ENCODE data around the gene HIVEP2. TPM values are rescaled to one million over a fixed set of nuclear protein-coding genes. Genes with fewer than 3 reads are reported as not detected.

HIVEP2 gene
- total RNA-seq, 2 experiments from 2014 or later: 45.8 to 49.7 TPM

- ATAC-seq (ENCODE audit: low read depth) (peak; percentile 13), DNase-seq (no peak)
- H3K9me3 Mint-ChIP-seq: no peaks in the 10 kb centered on the region
- peak overlapping the region; percentile 95 for H3K27ac Mint-ChIP-seq
- H3K27me3 Mint-ChIP-seq: no peaks in the 10 kb centered on the region
- H3K4me1 Mint-ChIP-seq: peaks cover 67% of the 10 kb centered on the region
- POLR2A ChIA-PET: interaction anchor here (0.6 to 6.0 kb wide), 7 partner anchors 13 to 89 kb away, joined by 3 to 49 read pairs (median 9); no protein-coding TSS in a partner anchor
- H3K4me3 Mint-ChIP-seq: peak overlapping the region; percentile 82
- peaks cover 5% of the 10 kb centered on the region for H3K36me3 Mint-ChIP-seq
Observed at GRCh38 chr6:142857233-142857761, 87.7 kb downstream of the HIVEP2 start.

GRCh38 chr6:142856624-142857232, 88.2 kb downstream of the HIVEP2 start:
- Mint-ChIP-seq H3K36me3 (peaks cover 5% of the 10 kb centered on the region), H3K27ac (peak overlapping the region; percentile 95)
- peak; percentile 57 for ATAC-seq (ENCODE audit: low read depth)

GRCh38 chr6:142855893-142856623, 88.9 kb downstream of the HIVEP2 start:
- H3K27ac Mint-ChIP-seq: peak overlapping the region; percentile 95
- H3K36me3 Mint-ChIP-seq: peaks cover 5% of the 10 kb centered on the region
- DNase-seq: no peak
- H3K9me3 Mint-ChIP-seq: no peaks in the 10 kb centered on the region
- ATAC-seq (ENCODE audit: low read depth): peak; percentile 21
- peaks cover 75% of the 10 kb centered on the region for H3K4me1 Mint-ChIP-seq
- H3K27me3 Mint-ChIP-seq: no peaks in the 10 kb centered on the region
- peak overlapping the region; percentile 82 for H3K4me3 Mint-ChIP-seq
- POLR2A ChIA-PET: interaction anchor here (0.8 to 6.0 kb wide), 7 partner anchors 12 to 70 kb away, joined by 3 to 49 read pairs (median 5); no protein-coding TSS in a partner anchor

More at GRCh38 chr6:142856624-142857232, 88.2 kb downstream of the HIVEP2 start:
- H3K4me3 Mint-ChIP-seq: peak overlapping the region; percentile 82
- H3K4me1 Mint-ChIP-seq: peaks cover 71% of the 10 kb centered on the region
- peak; percentile 55 for DNase-seq
- H3K9me3 Mint-ChIP-seq: no peaks in the 10 kb centered on the region
- POLR2A ChIA-PET: interaction anchor here (0.6 to 6.0 kb wide), 7 partner anchors 12 to 90 kb away, joined by 3 to 49 read pairs (median 6); no protein-coding TSS in a partner anchor
- H3K27me3 Mint-ChIP-seq: no peaks in the 10 kb centered on the region

- peak overlapping the region; percentile 95 for H3K27ac Mint-ChIP-seq
- peak overlapping the region; percentile 82 for H3K4me3 Mint-ChIP-seq
- ATAC-seq (ENCODE audit: low read depth) (no peak), DNase-seq (no peak)
- no peaks in the 10 kb centered on the region for H3K9me3 Mint-ChIP-seq
- H3K4me1 Mint-ChIP-seq: peaks cover 81% of the 10 kb centered on the region
- H3K27me3 Mint-ChIP-seq: no peaks in the 10 kb centered on the region
- POLR2A ChIA-PET: interaction anchor here (0.8 to 6.0 kb wide), 6 partner anchors 10 to 91 kb away, joined by 4 to 49 read pairs (median 4); partner anchors contain the start of gene HIVEP2
- peaks cover 5% of the 10 kb centered on the region for H3K36me3 Mint-ChIP-seq
Observed at GRCh38 chr6:142854589-142855488, 90.1 kb downstream of the HIVEP2 start.

GRCh38 chr6:142853244-142854180, 91.5 kb downstream of the HIVEP2 start:
- peaks cover 87% of the 10 kb centered on the region for H3K4me1 Mint-ChIP-seq
- no peaks in the 10 kb centered on the region for H3K27me3 Mint-ChIP-seq
- ATAC-seq (ENCODE audit: low read depth) (no peak), DNase-seq (no peak)
- no peaks in the 10 kb centered on the region for H3K9me3 Mint-ChIP-seq
- peak overlapping the region; percentile 33 for H3K4me3 Mint-ChIP-seq
- POLR2A ChIA-PET: interaction anchor here (0.7 to 6.0 kb wide), 3 partner anchors 9 to 93 kb away, joined by 3 to 49 read pairs (median 5); no protein-coding TSS in a partner anchor
- H3K27ac Mint-ChIP-seq: peak overlapping the region; percentile 95
- H3K36me3 Mint-ChIP-seq: peaks cover 4% of the 10 kb centered on the region

GRCh38 chr6:142851601-142852000, 93.4 kb downstream of the HIVEP2 start:
- DNase-seq (no peak), ATAC-seq (ENCODE audit: low read depth) (no peak)
- no peaks in the 10 kb centered on the region for H3K9me3 Mint-ChIP-seq
- no peak overlapping the region for H3K4me3 Mint-ChIP-seq
- POLR2A ChIA-PET: interaction anchor here (1.4 kb wide), 1 partner anchor 95 kb away, joined by 4 read pairs; no protein-coding TSS in a partner anchor
- peaks cover 87% of the 10 kb centered on the region for H3K4me1 Mint-ChIP-seq
- H3K27me3 Mint-ChIP-seq: no peaks in the 10 kb centered on the region
- H3K27ac Mint-ChIP-seq: peak overlapping the region; percentile 69
- H3K36me3 Mint-ChIP-seq: peaks cover 4% of the 10 kb centered on the region

- peaks cover 88% of the 10 kb centered on the region for H3K4me1 Mint-ChIP-seq
- POLR2A ChIA-PET: no interaction called here
- H3K27ac Mint-ChIP-seq: peak overlapping the region; percentile 69
- H3K4me3 Mint-ChIP-seq: peak overlapping the region; percentile 64
- peak; percentile 59 for ATAC-seq (ENCODE audit: low read depth)
- no peaks in the 10 kb centered on the region for H3K27me3 Mint-ChIP-seq
- H3K9me3 Mint-ChIP-seq: no peaks in the 10 kb centered on the region
- H3K36me3 Mint-ChIP-seq: peaks cover 4% of the 10 kb centered on the region
- no peak for DNase-seq
Observed at GRCh38 chr6:142850679-142851423, 94.1 kb downstream of the HIVEP2 start.

- POLR2A ChIA-PET: no interaction called here
- no peaks in the 10 kb centered on the region for H3K9me3 Mint-ChIP-seq
- peak overlapping the region; percentile 26 for H3K4me3 Mint-ChIP-seq
- DNase-seq (no peak), ATAC-seq (ENCODE audit: low read depth) (no peak)
- H3K27me3 Mint-ChIP-seq: no peaks in the 10 kb centered on the region
- peaks cover 84% of the 10 kb centered on the region for H3K4me1 Mint-ChIP-seq
- H3K27ac Mint-ChIP-seq: peak overlapping the region; percentile 67
- peaks cover 4% of the 10 kb centered on the region for H3K36me3 Mint-ChIP-seq
Observed at GRCh38 chr6:142848976-142849375, 96.0 kb downstream of the HIVEP2 start.

GRCh38 chr6:142848156-142848555, 96.8 kb downstream of the HIVEP2 start:
- POLR2A ChIA-PET: no interaction called here
- DNase-seq (no peak), ATAC-seq (ENCODE audit: low read depth) (no peak)
- Mint-ChIP-seq H3K27ac (peak overlapping the region; percentile 25), H3K4me1 (peaks cover 84% of the 10 kb centered on the region), H3K9me3 (no peaks in the 10 kb centered on the region), H3K36me3 (peaks cover 4% of the 10 kb centered on the region), H3K4me3 (no peak overlapping the region), H3K27me3 (no peaks in the 10 kb centered on the region)

- Mint-ChIP-seq H3K36me3 (peaks cover 2% of the 10 kb centered on the region), H3K4me3 (peak overlapping the region; percentile 80), H3K27me3 (no peaks in the 10 kb centered on the region), H3K4me1 (peaks cover 78% of the 10 kb centered on the region), H3K9me3 (no peaks in the 10 kb centered on the region), H3K27ac (no peak overlapping the region)
- POLR2A ChIA-PET: interaction anchor here (0.7 to 6.1 kb wide), 3 partner anchors 9 to 53 kb away, joined by 3 to 49 read pairs (median 10); no protein-coding TSS in a partner anchor
- ATAC-seq (ENCODE audit: low read depth): no peak
- no peak for DNase-seq
Observed at GRCh38 chr6:142846883-142847287, 98.1 kb downstream of the HIVEP2 start.

- no peak for ATAC-seq (ENCODE audit: low read depth)
- no peak for DNase-seq
- H3K27ac Mint-ChIP-seq: peak overlapping the region; percentile 87
Observed at GRCh38 chr6:142846459-142846831, 98.5 kb downstream of the HIVEP2 start.

More at GRCh38 chr6:142846459-142846831, 98.5 kb downstream of the HIVEP2 start:
- Mint-ChIP-seq H3K4me1 (peaks cover 77% of the 10 kb centered on the region), H3K9me3 (no peaks in the 10 kb centered on the region), H3K27me3 (no peaks in the 10 kb centered on the region), H3K4me3 (peak overlapping the region; percentile 80), H3K36me3 (peaks cover 2% of the 10 kb centered on the region)
- POLR2A ChIA-PET: interaction anchor here (0.7 to 6.1 kb wide), 5 partner anchors 9 to 79 kb away, joined by 3 to 49 read pairs (median 6); no protein-coding TSS in a partner anchor

Measured in activated naive CD8-positive, alpha-beta T cell treated with anti-CD3 and anti-CD28 coated beads, Interleukin-2, amount 10 ng/mL, durations not matched to agents 7 days and 5 days (primary cell).